HG03060 (cell line): ENCODE results near the gene ERC1.

Experiments used
- ATAC-seq: cut with Tn5 transposase; IDR thresholded peaks from one replicate; pipeline ENCODE4 v1.9.1; 2021; ENCODE audit warnings: low read depth, moderate number of reproducible peaks; ENCODE audit not compliant: unreplicated experiment

Gene ERC1

GRCh38 chr12:1497161-1497560 is 506.1 kb downstream of the ERC1 start:
- ATAC-seq = no peak

GRCh38 chr12:1498199-1498740 is 507.2 kb downstream of the ERC1 start:
- no peak for ATAC-seq

GRCh38 chr12:1499351-1499750 is 508.3 kb downstream of the ERC1 start:
- no peak for ATAC-seq

GRCh38 chr12:1500095-1500801 is 509.2 kb downstream of the ERC1 start:
- ATAC-seq = no peak

GRCh38 chr12:1501001-1501400 is 510.0 kb downstream of the ERC1 start:
- no peak for ATAC-seq

GRCh38 chr12:1501695-1502378 is 510.8 kb downstream of the ERC1 start:
- no peak for ATAC-seq

- ATAC-seq = no peak
Observed at GRCh38 chr12:1502379-1502720, 511.3 kb downstream of the ERC1 start.

- no peak for ATAC-seq
Observed at GRCh38 chr12:1502831-1503230, 511.8 kb downstream of the ERC1 start.

GRCh38 chr12:1503281-1503711 is 512.3 kb downstream of the ERC1 start:
- ATAC-seq = no peak

- ATAC-seq = no peak
Observed at GRCh38 chr12:1504304-1504894, 513.4 kb downstream of the ERC1 start.

- no peak for ATAC-seq
Observed at GRCh38 chr12:1504895-1505311, 513.9 kb downstream of the ERC1 start.

GRCh38 chr12:1505576-1505975 is 514.6 kb downstream of the ERC1 start:
- no peak for ATAC-seq

- ATAC-seq = no peak
Observed at GRCh38 chr12:1507308-1507707, 516.3 kb downstream of the ERC1 start.

- no peak for ATAC-seq
Observed at GRCh38 chr12:1509413-1510052, 518.5 kb downstream of the ERC1 start.

- ATAC-seq = no peak
Observed at GRCh38 chr12:1510056-1510812, 519.2 kb downstream of the ERC1 start.

GRCh38 chr12:1515010-1515409 is 524.0 kb downstream of the ERC1 start:
- ATAC-seq = no peak

GRCh38 chr12:1515428-1515827 is 524.4 kb downstream of the ERC1 start:
- no peak for ATAC-seq

GRCh38 chr12:1517007-1517406 is 526.0 kb downstream of the ERC1 start:
- no peak for ATAC-seq

GRCh38 chr12:1517734-1518525 is 526.9 kb downstream of the ERC1 start:
- no peak for ATAC-seq
